Thymus (tissue), 11 donors: ENCODE measurements around the gene RABEPK. TPM values are rescaled to one million over a fixed set of nuclear protein-coding genes. Genes with fewer than 3 reads are reported as not detected.
"Not testable (repeated sequence)": the region's sequence is repeated elsewhere in the genome, so short reads cannot be mapped to it uniquely, and the experiment has no call there.

Experiments
- DNase-seq, 9 donors: peaks; one replicate each; pipeline ENCODE4 v3.0.0-alpha.2; 2013; ENCODE audit warnings: low spot score in 9 of 9, low read depth in 6 of 9, missing footprints in 1 of 9
- H3K27ac ChIP-seq, 2 donors: one replicate each; pipeline ENCODE4 v1.5.1; 2013; ENCODE audit warnings: control low read depth in 1 of 2, low read depth in 1 of 2, low read length in 1 of 2, mild to moderate bottlenecking in 1 of 2, moderate library complexity in 1 of 2
- H3K27me3 ChIP-seq, 2 donors: one replicate each; pipeline ENCODE4 v1.5.1; 2013; ENCODE audit warnings: low read length in 1 of 2; ENCODE audit not compliant: control insufficient read depth in 2 of 2, insufficient read depth in 1 of 2
- H3K36me3 ChIP-seq, 2 donors: one replicate each; pipeline ENCODE4 v1.5.1; 2013; ENCODE audit warnings: low read length in 1 of 2, mild to moderate bottlenecking in 1 of 2, moderate library complexity in 1 of 2; ENCODE audit not compliant: control insufficient read depth in 2 of 2, insufficient read depth in 2 of 2
- H3K4me1 ChIP-seq, 2 donors: one replicate each; pipeline ENCODE4 v1.5.1; 2013; ENCODE audit warnings: low read length in 2 of 2; ENCODE audit not compliant: control insufficient read depth in 2 of 2, insufficient read depth in 2 of 2
- H3K4me3 ChIP-seq, 2 donors: one replicate each; pipeline ENCODE4 v1.5.1; 2013; ENCODE audit warnings: low read length in 2 of 2, control low read depth in 1 of 2, mild to moderate bottlenecking in 1 of 2
- H3K9me3 ChIP-seq, 2 donors: one replicate each; pipeline ENCODE4 v1.5.1; 2013; ENCODE audit warnings: low read length in 1 of 2, mild to moderate bottlenecking in 1 of 2; ENCODE audit not compliant: control insufficient read depth in 2 of 2, insufficient read depth in 1 of 2
- WGBS: extraction: QIAGEN DNeasy Blood & Tissue Kit; methylation state at CpG from one replicate; pipeline ENCODE4 v1.1.7; 2013; 5-methylcytosine and 5-hydroxymethylcytosine counted together
- polyA plus RNA-seq: library from polyadenylated mRNA; stranded (reverse); fragments of 200-250 nt; gene quantifications from one replicate; pipeline ENCODE4 v1.2.3, GENCODE V29; 2013
- total RNA-seq: library from RNA; stranded (reverse); fragments of 120-200 nt; gene quantifications from one replicate; pipeline ENCODE4 v1.2.4, GENCODE V29; 2013
- donor health status: healthy.

The RABEPK gene
- total and polyA plus RNA-seq, 2 donors, result 19.5 to 25.7 TPM

- peaks cover 8 to 16% of the 10 kb centered on the region in 2 donors for H3K4me1 ChIP-seq
- peak overlapping the region in 1 of 2 donors; percentile 20 for H3K27ac ChIP-seq
- over 99% methylated on average over 2 of the region's 2 CpGs for WGBS
- DNase-seq, result no peak
- H3K4me3 ChIP-seq, result no peak overlapping the region
- H3K9me3 ChIP-seq, result no peaks in the 10 kb centered on the region
- no peaks in the 10 kb centered on the region for H3K27me3 ChIP-seq
- H3K36me3 ChIP-seq, result peaks cover 0 to 10% of the 10 kb centered on the region in 2 donors
Observed at GRCh38 chr9:125183561-125183960, 16.8 kb upstream of the RABEPK start.

GRCh38 chr9:125189011-125189360 lies 11.4 kb upstream of the RABEPK start:
- no peaks in the 10 kb centered on the region for H3K27me3 ChIP-seq
- H3K27ac ChIP-seq, result peak overlapping the region; percentile 54 to 94
- peak in 2 of 9 donors; percentile 29 to 52 for DNase-seq
- H3K36me3 ChIP-seq, result peaks cover 0 to 3% of the 10 kb centered on the region in 2 donors
- peak overlapping the region; percentile 67 to 90 for H3K4me3 ChIP-seq
- H3K4me1 ChIP-seq, result peaks cover 36 to 41% of the 10 kb centered on the region in 2 donors
- 1% methylated on average over 26 of the region's 26 CpGs for WGBS
- no peaks in the 10 kb centered on the region for H3K9me3 ChIP-seq

- peak; percentile 90 to 98 (median 94) for DNase-seq
- Histone ChIP-seq H3K36me3 (peaks cover 0 to 3% of the 10 kb centered on the region in 2 donors), H3K9me3 (no peaks in the 10 kb centered on the region), H3K4me1 (peaks cover 42 to 48% of the 10 kb centered on the region in 2 donors), H3K27ac (peak within 1 kb of the TSS; percentile 54 to 94), H3K4me3 (peak within 1 kb of the TSS; percentile 67 to 90), H3K27me3 (no peaks in the 10 kb centered on the region)
- under 1% methylated on average over 82 of the region's 82 CpGs for WGBS
Observed at GRCh38 chr9:125189361-125190289, 10.7 kb upstream of the RABEPK start, which contains the start of gene PPP6C. PPP6C (minus strand) TSS chr9:125189803; CDS start chr9:125189718, 85 bp downstream.

- DNase-seq, result peak in 4 of 9 donors; percentile 21 to 57 (median 28)
- Histone ChIP-seq H3K4me1 (peaks cover 45 to 54% of the 10 kb centered on the region in 2 donors), H3K36me3 (peaks cover 0 to 3% of the 10 kb centered on the region in 2 donors), H3K4me3 (peak overlapping the region; percentile 67 to 90), H3K27me3 (no peaks in the 10 kb centered on the region), H3K27ac (peak overlapping the region; percentile 54 to 94), H3K9me3 (no peaks in the 10 kb centered on the region)
- 67% methylated on average over 14 of the region's 14 CpGs for WGBS
Observed at GRCh38 chr9:125190361-125190801, 10.0 kb upstream of the RABEPK start.

GRCh38 chr9:125194466-125194865 lies 5.9 kb upstream of the RABEPK start:
- not testable (repeated sequence) for H3K27me3 ChIP-seq, DNase-seq, H3K9me3 ChIP-seq, H3K36me3 ChIP-seq, H3K4me3 ChIP-seq
- H3K4me1 ChIP-seq, result peaks cover 44 to 68% of the 10 kb centered on the region in 2 donors
- peak overlapping the region; percentile 11 to 75 for H3K27ac ChIP-seq
- WGBS, result 97% methylated on average over 5 of the region's 5 CpGs

GRCh38 chr9:125195591-125195990 lies 4.8 kb upstream of the RABEPK start:
- H3K27me3 ChIP-seq, H3K9me3 ChIP-seq, H3K36me3 ChIP-seq: not testable (repeated sequence)
- peak in 1 of 9 donors; percentile 52 for DNase-seq
- Histone ChIP-seq H3K27ac (peak overlapping the region; percentile 87 to 88), H3K4me3 (peak overlapping the region in 1 of 2 donors; percentile 3), H3K4me1 (peaks cover 46 to 65% of the 10 kb centered on the region in 2 donors)
- WGBS, result no CpG with 5 or more reads among the region's 1 CpG

- H3K27ac ChIP-seq, result no peak overlapping the region
- H3K36me3 ChIP-seq, result peaks cover 5 to 15% of the 10 kb centered on the region in 2 donors
- no peaks in the 10 kb centered on the region for H3K27me3 ChIP-seq
- peaks cover 12 to 18% of the 10 kb centered on the region in 2 donors for H3K4me1 ChIP-seq
- no peak for DNase-seq
- 100% methylated on average over 1 of the region's 1 CpG for WGBS
- H3K4me3 ChIP-seq, result no peak overlapping the region
- H3K9me3 ChIP-seq, result no peaks in the 10 kb centered on the region
Observed at GRCh38 chr9:125202846-125203618, 2.7 kb downstream of the RABEPK start.

GRCh38 chr9:125204477-125204876 lies 4.1 kb downstream of the RABEPK start:
- Histone ChIP-seq H3K36me3 (peaks cover 12 to 23% of the 10 kb centered on the region in 2 donors), H3K9me3 (no peaks in the 10 kb centered on the region), H3K27me3 (no peaks in the 10 kb centered on the region), H3K4me1 (peaks cover 9 to 13% of the 10 kb centered on the region in 2 donors), H3K4me3 (no peak overlapping the region), H3K27ac (no peak overlapping the region)
- DNase-seq, result no peak
- WGBS, result 79% methylated on average over 3 of the region's 3 CpGs
